Stimulated activated CD4-positive, alpha-beta T cell treated with anti-CD3 and anti-CD28 coated beads, TNF-alpha, amount 100 ng/mL, for 1 hour (primary cell): ENCODE measurements around the gene FMNL2.

Experiments used
- DNase-seq, 3 donors: peaks; one replicate each; pipeline ENCODE4 v3.0.0-alpha.2; 2020; ENCODE audit warnings: low read depth in 3 of 3, low spot score in 1 of 3

FMNL2 gene

GRCh38 chr2:152492911-152493310 lies 157.9 kb downstream of the FMNL2 start:
- DNase-seq: no peak

GRCh38 chr2:152493417-152493816 lies 158.4 kb downstream of the FMNL2 start:
- DNase-seq: no peak

- no peak for DNase-seq
Observed at GRCh38 chr2:152493945-152494528, 159.1 kb downstream of the FMNL2 start.

- no peak for DNase-seq
Observed at GRCh38 chr2:152496371-152496770, 161.4 kb downstream of the FMNL2 start.

- no peak for DNase-seq
Observed at GRCh38 chr2:152497481-152498052, 162.6 kb downstream of the FMNL2 start.

GRCh38 chr2:152499331-152499816 lies 164.4 kb downstream of the FMNL2 start:
- DNase-seq: no peak

GRCh38 chr2:152499896-152500735 lies 165.1 kb downstream of the FMNL2 start:
- DNase-seq: no peak

GRCh38 chr2:152500772-152501171 lies 165.8 kb downstream of the FMNL2 start:
- DNase-seq: no peak

- DNase-seq: no peak
Observed at GRCh38 chr2:152501666-152502065, 166.7 kb downstream of the FMNL2 start.

- no peak for DNase-seq
Observed at GRCh38 chr2:152504618-152505017, 169.6 kb downstream of the FMNL2 start.

- no peak for DNase-seq
Observed at GRCh38 chr2:152505495-152505906, 170.5 kb downstream of the FMNL2 start.

- DNase-seq: no peak
Observed at GRCh38 chr2:152506843-152507242, 171.9 kb downstream of the FMNL2 start.

GRCh38 chr2:152507907-152508306 lies 172.9 kb downstream of the FMNL2 start:
- DNase-seq: no peak

- no peak for DNase-seq
Observed at GRCh38 chr2:152508446-152508845, 173.5 kb downstream of the FMNL2 start.

GRCh38 chr2:152509772-152510491 lies 175.0 kb downstream of the FMNL2 start:
- DNase-seq: no peak

GRCh38 chr2:152510621-152511020 lies 175.6 kb downstream of the FMNL2 start:
- DNase-seq: no peak

- DNase-seq: no peak
Observed at GRCh38 chr2:152511981-152512380, 177.0 kb downstream of the FMNL2 start.

- DNase-seq: no peak
Observed at GRCh38 chr2:152513029-152513428, 178.1 kb downstream of the FMNL2 start.

GRCh38 chr2:152513681-152514080 lies 178.7 kb downstream of the FMNL2 start:
- DNase-seq: no peak

GRCh38 chr2:152518034-152518433 lies 183.1 kb downstream of the FMNL2 start:
- no peak for DNase-seq
